ENCODE data around the gene SCFD2. TPM values are rescaled to one million over a fixed set of nuclear protein-coding genes. Genes with fewer than 3 reads are reported as not detected.

Gene SCFD2
- total and polyA plus RNA-seq, 9 donors: 5.1 to 42.1 (median 13.5) TPM

DNA sequence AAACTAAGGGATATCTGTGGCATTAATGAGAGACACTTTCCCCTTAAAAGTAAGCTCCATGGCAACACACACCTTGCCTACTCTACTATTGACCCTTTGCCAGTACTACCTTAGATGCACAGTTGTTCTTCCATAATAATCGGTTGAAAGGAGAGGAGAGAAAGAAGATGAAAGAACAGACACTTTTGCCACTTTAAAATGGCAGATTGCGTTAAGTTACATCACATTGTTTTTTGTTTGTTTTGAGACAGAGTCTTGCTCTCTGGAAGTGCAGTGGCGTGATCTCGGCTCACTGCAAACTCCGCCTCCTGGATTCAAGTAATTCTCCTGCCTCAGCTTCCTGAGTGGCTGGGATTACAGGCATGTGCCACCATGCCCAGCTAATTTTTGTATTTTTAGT, 239.8 kb downstream of the SCFD2 start:
- H3K36me3 ChIP-seq: no peaks in the 10 kb centered on the region
- H3K9me3 ChIP-seq: no peaks in the 10 kb centered on the region
- peaks cover 9% of the 10 kb centered on the region for H3K4me1 ChIP-seq (ENCODE audit: insufficient read depth)
- intact Hi-C loops (cut with DNase I): no loop called here
- DNase-seq: no peak
- H3K27me3 ChIP-seq: no peaks in the 10 kb centered on the region
- H3K4me3 ChIP-seq: no peak overlapping the region
- no peak overlapping the region for H3K27ac ChIP-seq
- WGBS, 3 donors: 95 to 97% (median 96%) methylated on average over 5 of the region's 5 CpGs
- no peak for TF ChIP-seq EP300 (IDR thresholded peaks at IDR 0.05)
- no peak for TF ChIP-seq POLR2A (IDR thresholded peaks at IDR 0.05)

DNA sequence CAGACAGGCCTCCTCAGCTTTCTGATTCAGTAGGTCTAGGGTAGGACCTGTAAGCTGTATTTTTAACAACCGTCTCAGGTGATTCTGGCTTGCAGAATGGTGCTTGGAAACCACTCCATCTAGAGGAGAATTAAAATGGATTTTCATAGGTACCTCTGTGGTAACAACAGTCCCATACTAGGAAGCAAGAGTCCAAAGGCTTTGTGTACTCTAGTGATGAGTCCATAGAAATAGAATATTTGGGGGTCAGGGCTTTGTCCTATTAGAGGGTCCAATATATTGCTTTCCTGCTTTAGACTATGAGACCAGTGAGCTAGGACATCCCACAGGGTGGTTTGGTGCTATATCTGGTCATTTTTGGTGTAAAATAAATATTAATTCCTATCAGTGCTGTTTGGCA, 242.0 kb downstream of the SCFD2 start:
- Histone ChIP-seq H3K36me3 (no peaks in the 10 kb centered on the region), H3K4me1 (ENCODE audit: insufficient read depth) (peaks cover 8% of the 10 kb centered on the region), H3K27me3 (no peaks in the 10 kb centered on the region), H3K4me3 (no peak overlapping the region), H3K9me3 (no peaks in the 10 kb centered on the region), H3K27ac (no peak overlapping the region)
- TF ChIP-seq POLR2A (IDR thresholded peaks at IDR 0.05): no peak
- no peak for TF ChIP-seq EP300 (IDR thresholded peaks at IDR 0.05)
- TF ChIP-seq, protein P1, sequence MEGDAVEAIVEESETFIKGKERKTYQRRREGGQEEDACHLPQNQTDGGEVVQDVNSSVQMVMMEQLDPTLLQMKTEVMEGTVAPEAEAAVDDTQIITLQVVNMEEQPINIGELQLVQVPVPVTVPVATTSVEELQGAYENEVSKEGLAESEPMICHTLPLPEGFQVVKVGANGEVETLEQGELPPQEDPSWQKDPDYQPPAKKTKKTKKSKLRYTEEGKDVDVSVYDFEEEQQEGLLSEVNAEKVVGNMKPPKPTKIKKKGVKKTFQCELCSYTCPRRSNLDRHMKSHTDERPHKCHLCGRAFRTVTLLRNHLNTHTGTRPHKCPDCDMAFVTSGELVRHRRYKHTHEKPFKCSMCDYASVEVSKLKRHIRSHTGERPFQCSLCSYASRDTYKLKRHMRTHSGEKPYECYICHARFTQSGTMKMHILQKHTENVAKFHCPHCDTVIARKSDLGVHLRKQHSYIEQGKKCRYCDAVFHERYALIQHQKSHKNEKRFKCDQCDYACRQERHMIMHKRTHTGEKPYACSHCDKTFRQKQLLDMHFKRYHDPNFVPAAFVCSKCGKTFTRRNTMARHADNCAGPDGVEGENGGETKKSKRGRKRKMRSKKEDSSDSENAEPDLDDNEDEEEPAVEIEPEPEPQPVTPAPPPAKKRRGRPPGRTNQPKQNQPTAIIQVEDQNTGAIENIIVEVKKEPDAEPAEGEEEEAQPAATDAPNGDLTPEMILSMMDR (IDR thresholded peaks at IDR 0.05): no peak
- WGBS, 3 donors: 100% methylated on average over 1 of the region's 1 CpG
- intact Hi-C loops (cut with DNase I): no loop called here
- DNase-seq: no peak

DNA sequence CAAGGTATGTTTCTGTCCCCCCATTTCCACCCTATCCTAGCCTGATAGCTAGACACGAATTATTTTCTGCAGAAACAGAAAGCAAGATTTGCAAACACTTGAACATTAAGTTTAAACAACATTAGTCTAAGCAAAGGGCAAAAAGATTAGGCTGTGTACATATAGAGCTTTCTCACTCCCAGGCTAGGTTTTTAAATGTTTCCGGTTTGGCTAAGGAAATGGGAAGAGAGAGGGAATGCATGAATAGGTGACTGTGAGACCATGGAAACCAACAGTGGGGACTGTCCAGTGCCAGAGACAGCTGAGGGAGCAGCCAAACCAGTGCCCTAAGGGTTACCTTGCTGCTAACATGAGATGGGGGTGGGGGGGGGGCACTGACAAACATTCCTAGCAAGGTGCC, 242.7 kb downstream of the SCFD2 start:
- Histone ChIP-seq H3K4me1 (ENCODE audit: insufficient read depth) (peaks cover 9% of the 10 kb centered on the region), H3K4me3 (no peak overlapping the region), H3K36me3 (no peaks in the 10 kb centered on the region), H3K27ac (no peak overlapping the region), H3K9me3 (no peaks in the 10 kb centered on the region), H3K27me3 (no peaks in the 10 kb centered on the region)
- intact Hi-C loops (cut with DNase I): no loop called here
- no peak for DNase-seq
- TF ChIP-seq EP300 (IDR thresholded peaks at IDR 0.05) (no peak), POLR2A (IDR thresholded peaks at IDR 0.05) (no peak)
- TF ChIP-seq, protein P1 (IDR thresholded peaks at IDR 0.05): no peak
- 35 to 62% (median 59%) methylated on average over 2 of the region's 2 CpGs for WGBS, 3 donors

DNA sequence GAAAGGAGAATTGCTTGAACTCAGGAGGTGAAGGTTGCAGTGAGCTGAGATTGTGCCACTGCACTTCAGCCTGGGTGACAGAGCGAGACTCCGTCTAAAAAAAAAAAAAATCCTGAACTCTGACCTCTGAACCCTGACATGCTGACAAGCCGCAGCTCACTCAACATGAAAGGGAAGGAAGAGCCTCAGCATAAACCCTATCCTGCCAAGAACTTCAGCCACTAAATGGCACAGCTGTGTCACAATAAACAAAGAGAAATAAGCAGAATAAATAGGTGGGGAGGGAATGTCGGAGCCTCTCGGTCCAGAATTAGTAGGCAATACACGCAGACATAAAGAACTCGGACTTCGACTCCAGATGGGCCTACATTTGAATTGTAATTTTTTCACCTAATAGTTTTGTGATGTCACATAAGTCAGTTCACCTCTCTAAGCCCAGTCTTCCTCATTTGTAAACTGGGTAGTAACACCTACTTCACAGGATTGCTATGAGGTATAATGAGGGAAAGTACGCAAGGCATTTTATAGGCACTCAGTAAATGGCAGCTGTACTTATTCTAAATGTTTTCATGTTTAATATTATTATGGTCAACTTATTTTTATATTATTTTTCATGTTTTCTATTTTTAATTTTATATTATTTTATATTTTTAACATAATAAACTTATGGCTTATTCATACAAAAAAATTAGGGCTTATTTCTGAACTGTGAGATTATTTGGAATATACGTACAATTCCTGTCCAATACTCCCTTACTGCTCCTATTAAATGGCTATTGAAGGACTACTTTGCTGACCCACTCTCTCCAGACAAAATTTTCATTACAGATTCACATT, 243.4 kb downstream of the SCFD2 start:
- TF ChIP-seq POLR2A (IDR thresholded peaks at IDR 0.05): no peak
- TF ChIP-seq EP300 (IDR thresholded peaks at IDR 0.05): no peak
- TF ChIP-seq, protein P1 (IDR thresholded peaks at IDR 0.05): no peak
- peaks cover 9% of the 10 kb centered on the region for H3K4me1 ChIP-seq (ENCODE audit: insufficient read depth)
- H3K9me3 ChIP-seq: no peaks in the 10 kb centered on the region
- H3K27ac ChIP-seq: no peak overlapping the region
- no peaks in the 10 kb centered on the region for H3K36me3 ChIP-seq
- WGBS, 3 donors: 85 to 89% (median 88%) methylated on average over 10 of the region's 10 CpGs
- H3K4me3 ChIP-seq: no peak overlapping the region
- intact Hi-C loops (cut with DNase I): no loop called here
- no peaks in the 10 kb centered on the region for H3K27me3 ChIP-seq
- DNase-seq: no peak

DNA sequence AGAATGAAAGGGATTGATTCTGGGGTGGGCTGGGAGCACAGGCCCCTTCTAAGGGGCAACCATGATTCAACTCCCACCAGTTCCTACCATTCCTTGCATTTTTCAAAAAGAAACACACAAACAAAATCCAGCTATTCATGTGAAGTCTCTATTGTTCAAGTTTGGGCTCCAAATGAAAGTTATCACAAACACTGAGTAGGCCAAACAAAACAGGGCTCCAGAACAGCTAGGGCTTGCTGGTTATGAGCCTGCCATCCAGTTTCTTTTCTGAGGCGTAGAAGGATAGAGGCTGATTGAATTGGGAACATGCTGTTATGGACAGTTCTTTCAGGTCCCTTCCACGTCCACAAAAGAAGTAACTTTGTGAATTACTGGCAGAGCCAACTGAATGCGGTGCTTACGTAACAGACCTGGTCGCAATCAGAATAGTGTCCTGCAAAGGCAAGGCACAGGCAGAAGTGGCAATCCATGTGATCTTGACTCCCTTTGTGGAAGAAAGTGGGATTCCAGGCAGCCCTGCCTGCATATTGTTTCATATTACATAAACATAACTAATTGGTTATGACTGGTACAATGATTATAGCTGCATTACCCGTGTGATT, 244.5 kb downstream of the SCFD2 start:
- Histone ChIP-seq H3K4me1 (ENCODE audit: insufficient read depth) (peaks cover 6% of the 10 kb centered on the region), H3K27ac (no peak overlapping the region), H3K27me3 (no peaks in the 10 kb centered on the region), H3K4me3 (no peak overlapping the region), H3K9me3 (no peaks in the 10 kb centered on the region), H3K36me3 (no peaks in the 10 kb centered on the region)
- WGBS, 3 donors: 56 to 68% (median 58%) methylated on average over 6 of the region's 6 CpGs
- no peak for DNase-seq
- intact Hi-C loops (cut with DNase I): no loop called here
- TF ChIP-seq POLR2A (IDR thresholded peaks at IDR 0.05) (no peak), EP300 (IDR thresholded peaks at IDR 0.05) (no peak)
- TF ChIP-seq, protein P1 (IDR thresholded peaks at IDR 0.05): no peak

Data from ovary (tissue), 9 donors.